NOMO-1 treated with DMSO at 0.1 percent for 48 hours (cell line): ENCODE results near the gene KRTAP10-1.
"Not testable (repeated sequence)": the region's sequence is repeated elsewhere in the genome, so short reads cannot be mapped to it uniquely, and the experiment has no call there.

Source experiments
- DNase-seq: peaks from one replicate; lab custom pipeline; 2025; ENCODE audit not compliant: unreplicated experiment; lab: John Stamatoyannopoulos, UW

KRTAP10-1 gene

GRCh38 chr21:44539991-44540666, at the start of gene KRTAP10-1:
KRTAP10-1 (minus strand) TSS chr21:44540195; CDS start chr21:44540150, 45 bp downstream.
- no peak for DNase-seq

- no peak for DNase-seq
Measured at GRCh38 chr21:44589094-44589493, 49.1 kb upstream of the KRTAP10-1 start.

GRCh38 chr21:44585892-44586291, 45.9 kb upstream of the KRTAP10-1 start:
- DNase-seq: no peak

- no peak for DNase-seq
Measured at GRCh38 chr21:44583800-44584147, 43.8 kb upstream of the KRTAP10-1 start.

GRCh38 chr21:44583089-44583799, 43.2 kb upstream of the KRTAP10-1 start:
- DNase-seq: no peak

- DNase-seq: no peak
Measured at GRCh38 chr21:44582055-44582454, 42.1 kb upstream of the KRTAP10-1 start.

GRCh38 chr21:44581158-44581557, 41.2 kb upstream of the KRTAP10-1 start:
- no peak for DNase-seq

GRCh38 chr21:44580231-44580821, 40.3 kb upstream of the KRTAP10-1 start, which contains the start of gene KRTAP10-5:
KRTAP10-5 (minus strand) TSS chr21:44580604; CDS start chr21:44580578, 26 bp downstream.
- DNase-seq: not testable (repeated sequence)

- no peak for DNase-seq
Measured at GRCh38 chr21:44579833-44580144, 39.8 kb upstream of the KRTAP10-1 start.

- DNase-seq: no peak
Measured at GRCh38 chr21:44579056-44579832, 39.2 kb upstream of the KRTAP10-1 start.

GRCh38 chr21:44578371-44579055, 38.5 kb upstream of the KRTAP10-1 start:
- DNase-seq: no peak

GRCh38 chr21:44576025-44576420, 36.0 kb upstream of the KRTAP10-1 start:
- no peak for DNase-seq

GRCh38 chr21:44575307-44576024, 35.5 kb upstream of the KRTAP10-1 start:
- no peak for DNase-seq

- no peak for DNase-seq
Measured at GRCh38 chr21:44574457-44575306, 34.7 kb upstream of the KRTAP10-1 start.

GRCh38 chr21:44573630-44574456, 33.8 kb upstream of the KRTAP10-1 start, which contains the start of gene KRTAP10-4:
KRTAP10-4 (plus strand) TSS chr21:44573729; CDS start chr21:44573759, 30 bp downstream.
- not testable (repeated sequence) for DNase-seq

- DNase-seq: no peak
Measured at GRCh38 chr21:44572959-44573583, 33.1 kb upstream of the KRTAP10-1 start.

GRCh38 chr21:44571844-44572782, 32.1 kb upstream of the KRTAP10-1 start:
- no peak for DNase-seq
